ENCODE measurements around the gene DOCK10. TPM values are rescaled to one million over a fixed set of nuclear protein-coding genes. Genes with fewer than 3 reads are reported as not detected.

DOCK10 gene
- total and polyA plus RNA-seq, 2 donors (not counting 1 experiment from before 2014, with no cell fraction given), result 20.8 to 26.3 TPM

DNA sequence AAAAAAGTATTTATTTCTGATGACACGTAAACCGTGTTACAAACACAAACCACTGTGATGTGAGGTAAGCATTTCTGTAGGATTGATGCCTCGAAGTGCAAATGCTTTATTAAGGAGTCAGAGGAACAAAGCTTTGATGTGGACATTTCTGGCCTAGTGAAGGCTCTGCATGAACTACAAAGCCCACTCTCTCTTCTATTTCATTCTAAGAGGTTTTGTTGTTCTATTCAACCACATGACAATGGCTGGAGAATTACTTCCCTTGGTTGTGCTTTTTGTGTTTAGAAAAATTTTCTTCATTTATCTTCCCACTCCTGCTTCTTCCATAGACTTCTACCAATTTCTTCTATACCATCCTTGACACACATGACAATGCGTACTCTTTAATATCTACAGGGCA lies 200.4 kb downstream of the DOCK10 start:
- Histone ChIP-seq H3K27me3 (ENCODE audit: control insufficient read depth, insufficient read depth, low read length) (no peaks in the 10 kb centered on the region), H3K36me3 (ENCODE audit: control insufficient read depth, insufficient read depth, low read length) (peaks cover 9% of the 10 kb centered on the region), H3K4me3 (replicated peaks in 1 of 4; ENCODE audit: control extremely low read depth in 1 of 4, insufficient read depth in 1 of 4, low read depth in 3 of 4, low read length in 4 of 4) (no peak overlapping the region), H3K4me1 (ENCODE audit: control insufficient read depth, extremely low read depth, insufficient read depth, low read length) (peaks cover 13% of the 10 kb centered on the region), H3K79me2 (ENCODE audit: control insufficient read depth, insufficient read depth, low read length) (no peaks in the 10 kb centered on the region), H3K4me2 (ENCODE audit: extremely low read depth, insufficient read depth, low read length) (no peak overlapping the region), H3K27ac (ENCODE audit: insufficient read depth, low read length) (no peak overlapping the region), H3K9me3 (ENCODE audit: control insufficient read depth, insufficient read depth, low read depth, low read length) (no peaks in the 10 kb centered on the region), H3K9ac (ENCODE audit: insufficient read depth, low read length) (no peak overlapping the region), H4K20me1 (ENCODE audit: control insufficient read depth, extremely low read depth, insufficient read depth, low read length) (no peaks in the 10 kb centered on the region), H2AFZ (ENCODE audit: low read length) (no peak overlapping the region)
- peak in 1 of 2 donors; percentile 21 for DNase-seq (ENCODE audit: low read depth in 2 of 2)
- TF ChIP-seq EZH2 (IDR thresholded peaks at IDR 0.05; ENCODE audit: low read length, missing control alignments), result no peak
- TF ChIP-seq, protein P1, sequence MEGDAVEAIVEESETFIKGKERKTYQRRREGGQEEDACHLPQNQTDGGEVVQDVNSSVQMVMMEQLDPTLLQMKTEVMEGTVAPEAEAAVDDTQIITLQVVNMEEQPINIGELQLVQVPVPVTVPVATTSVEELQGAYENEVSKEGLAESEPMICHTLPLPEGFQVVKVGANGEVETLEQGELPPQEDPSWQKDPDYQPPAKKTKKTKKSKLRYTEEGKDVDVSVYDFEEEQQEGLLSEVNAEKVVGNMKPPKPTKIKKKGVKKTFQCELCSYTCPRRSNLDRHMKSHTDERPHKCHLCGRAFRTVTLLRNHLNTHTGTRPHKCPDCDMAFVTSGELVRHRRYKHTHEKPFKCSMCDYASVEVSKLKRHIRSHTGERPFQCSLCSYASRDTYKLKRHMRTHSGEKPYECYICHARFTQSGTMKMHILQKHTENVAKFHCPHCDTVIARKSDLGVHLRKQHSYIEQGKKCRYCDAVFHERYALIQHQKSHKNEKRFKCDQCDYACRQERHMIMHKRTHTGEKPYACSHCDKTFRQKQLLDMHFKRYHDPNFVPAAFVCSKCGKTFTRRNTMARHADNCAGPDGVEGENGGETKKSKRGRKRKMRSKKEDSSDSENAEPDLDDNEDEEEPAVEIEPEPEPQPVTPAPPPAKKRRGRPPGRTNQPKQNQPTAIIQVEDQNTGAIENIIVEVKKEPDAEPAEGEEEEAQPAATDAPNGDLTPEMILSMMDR (conservative IDR thresholded peaks at IDR 0.05 in 1 of 2, IDR thresholded peaks at IDR 0.05 in 1 of 2; ENCODE audit: low read depth in 1 of 2, low read length in 2 of 2), result no peak

DNA sequence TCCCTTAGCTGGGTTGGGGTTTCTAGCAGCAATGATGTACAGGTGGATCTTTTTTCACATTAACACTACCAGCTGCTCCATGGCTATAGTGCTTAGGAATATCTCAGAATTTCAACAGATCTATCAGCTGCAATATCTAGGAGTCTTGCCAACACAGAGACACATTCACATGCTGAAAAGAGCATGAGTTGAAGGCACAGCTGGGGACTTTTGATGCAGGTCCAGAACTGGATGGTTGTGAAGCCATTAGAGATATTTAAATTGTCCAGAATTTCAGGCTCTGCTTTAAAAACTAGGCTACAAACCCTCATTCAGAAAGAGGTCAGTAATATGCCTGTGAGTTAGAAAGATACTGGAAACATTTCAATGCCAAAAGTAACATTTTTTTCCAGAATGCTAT lies 203.9 kb downstream of the DOCK10 start:
- peak; percentile 55 to 91 for DNase-seq (ENCODE audit: low read depth in 2 of 2)
- peaks cover 7% of the 10 kb centered on the region for H3K36me3 ChIP-seq (ENCODE audit: control insufficient read depth, insufficient read depth, low read length)

DNA sequence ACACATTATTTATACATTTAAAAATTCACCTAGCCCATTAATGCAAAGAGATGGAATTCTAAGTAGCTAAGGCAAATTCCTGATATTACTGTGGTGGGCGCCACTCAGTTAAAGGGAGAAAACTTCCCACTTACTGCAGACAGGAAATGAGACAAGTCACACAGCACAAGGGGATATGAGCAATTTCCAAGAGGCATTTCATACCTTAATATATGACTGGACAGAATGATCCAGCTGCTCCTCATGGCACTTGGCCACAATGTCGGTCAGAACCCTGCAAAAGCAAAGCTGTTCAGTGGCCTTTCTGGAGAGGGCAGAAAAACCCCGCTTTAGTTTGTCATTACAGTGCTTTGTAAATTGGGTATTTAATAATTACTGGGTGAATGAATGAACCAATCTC lies 204.7 kb downstream of the DOCK10 start:
- Histone ChIP-seq H3K9ac (ENCODE audit: insufficient read depth, low read length) (no peak overlapping the region), H3K27ac (ENCODE audit: insufficient read depth, low read length) (peak overlapping the region; percentile 52), H3K27me3 (ENCODE audit: control insufficient read depth, insufficient read depth, low read length) (no peaks in the 10 kb centered on the region), H3K9me3 (ENCODE audit: control insufficient read depth, insufficient read depth, low read depth, low read length) (no peaks in the 10 kb centered on the region), H3K4me2 (ENCODE audit: extremely low read depth, insufficient read depth, low read length) (peak overlapping the region; percentile 41), H4K20me1 (ENCODE audit: control insufficient read depth, extremely low read depth, insufficient read depth, low read length) (no peaks in the 10 kb centered on the region), H2AFZ (ENCODE audit: low read length) (no peak overlapping the region), H3K4me1 (ENCODE audit: control insufficient read depth, extremely low read depth, insufficient read depth, low read length) (peaks cover 13% of the 10 kb centered on the region), H3K4me3 (replicated peaks in 1 of 4; ENCODE audit: control extremely low read depth in 1 of 4, insufficient read depth in 1 of 4, low read depth in 3 of 4, low read length in 4 of 4) (no peak overlapping the region), H3K79me2 (ENCODE audit: control insufficient read depth, insufficient read depth, low read length) (no peaks in the 10 kb centered on the region), H3K36me3 (ENCODE audit: control insufficient read depth, insufficient read depth, low read length) (peaks cover 9% of the 10 kb centered on the region)
- TF ChIP-seq EZH2 (IDR thresholded peaks at IDR 0.05; ENCODE audit: low read length, missing control alignments), result no peak
- DNase-seq (ENCODE audit: low read depth in 2 of 2), result peak; percentile 88 to 96

More for the DNA sequence above, 203.9 kb downstream of the DOCK10 start:
- Histone ChIP-seq H2AFZ (ENCODE audit: low read length) (no peak overlapping the region), H3K9ac (ENCODE audit: insufficient read depth, low read length) (no peak overlapping the region), H3K9me3 (ENCODE audit: control insufficient read depth, insufficient read depth, low read depth, low read length) (no peaks in the 10 kb centered on the region), H3K4me3 (replicated peaks in 1 of 4; ENCODE audit: control extremely low read depth in 1 of 4, insufficient read depth in 1 of 4, low read depth in 3 of 4, low read length in 4 of 4) (no peak overlapping the region), H3K4me1 (ENCODE audit: control insufficient read depth, extremely low read depth, insufficient read depth, low read length) (peaks cover 13% of the 10 kb centered on the region), H3K27ac (ENCODE audit: insufficient read depth, low read length) (no peak overlapping the region), H3K27me3 (ENCODE audit: control insufficient read depth, insufficient read depth, low read length) (no peaks in the 10 kb centered on the region), H4K20me1 (ENCODE audit: control insufficient read depth, extremely low read depth, insufficient read depth, low read length) (no peaks in the 10 kb centered on the region), H3K4me2 (ENCODE audit: extremely low read depth, insufficient read depth, low read length) (no peak overlapping the region), H3K79me2 (ENCODE audit: control insufficient read depth, insufficient read depth, low read length) (no peaks in the 10 kb centered on the region)
- TF ChIP-seq, protein P1 (conservative IDR thresholded peaks at IDR 0.05 in 1 of 2, IDR thresholded peaks at IDR 0.05 in 1 of 2; ENCODE audit: low read depth in 1 of 2, low read length in 2 of 2), result no peak
- TF ChIP-seq EZH2 (IDR thresholded peaks at IDR 0.05; ENCODE audit: low read length, missing control alignments), result no peak
